ENCODE results near the gene ASIP. TPM values are rescaled to one million over a fixed set of nuclear protein-coding genes. Genes with fewer than 3 reads are reported as not detected.

The ASIP gene
- total RNA-seq, 1 donor: not detected

GRCh38 chr20:34309691-34310090, 68.5 kb downstream of the ASIP start:
- no peak for DNase-seq (ENCODE audit: low read depth in 2 of 3, low spot score in 2 of 3)

GRCh38 chr20:34310481-34311117, 69.4 kb downstream of the ASIP start:
- DNase-seq (ENCODE audit: low read depth in 2 of 3, low spot score in 2 of 3): no peak

- peak in 2 of 3 donors; percentile 6 to 19 for DNase-seq (ENCODE audit: low read depth in 2 of 3, low spot score in 2 of 3)
Observed at GRCh38 chr20:34311118-34312023, 70.1 kb downstream of the ASIP start.

- peak in 2 of 3 donors; percentile 4 to 5 for DNase-seq (ENCODE audit: low read depth in 2 of 3, low spot score in 2 of 3)
Observed at GRCh38 chr20:34312024-34312460, 70.8 kb downstream of the ASIP start.

- peak; percentile 68 to 93 (median 87) for DNase-seq (ENCODE audit: low read depth in 2 of 3, low spot score in 2 of 3)
Observed at GRCh38 chr20:34312544-34313217, 71.5 kb downstream of the ASIP start.

- DNase-seq (ENCODE audit: low read depth in 2 of 3, low spot score in 2 of 3): no peak
Observed at GRCh38 chr20:34315236-34315635, 74.0 kb downstream of the ASIP start.

GRCh38 chr20:34316196-34316814, 75.1 kb downstream of the ASIP start:
- DNase-seq (ENCODE audit: low read depth in 2 of 3, low spot score in 2 of 3): no peak

Other genes with a start within 250 kb of the ASIP start
- 139 TPM for gene RALY, start 247.5 kb upstream of the ASIP start, total RNA-seq
- 15.3 TPM for gene EIF2S2, start 129.2 kb upstream of the ASIP start, total RNA-seq
- 235 TPM for gene AHCY, start 61.9 kb downstream of the ASIP start, total RNA-seq
- gene ITCH, start 121.8 kb downstream of the ASIP start, total RNA-seq: 17.0 TPM